PC-3 (cell line): ENCODE data around the gene EXD2. TPM values are rescaled to one million over a fixed set of nuclear protein-coding genes. Genes with fewer than 3 reads are reported as not detected.
"Not testable (repeated sequence)": the region's sequence is repeated elsewhere in the genome, so short reads cannot be mapped to it uniquely, and the experiment has no call there.

Experiments
- ATAC-seq: fragments of 200-7000 bp; cut with Tn5 transposase; 2 replicates; pipeline ENCODE4 v1.9.1; 2020; ENCODE audit warnings: mild to moderate bottlenecking, moderate library complexity
- BruUV-seq: library from RNA; stranded (reverse); fragments of 400-500 nt; replicated peaks from 2 replicates; lab custom pipeline; 2021; lab: Mats Ljungman, UMichigan
- CTCF ChIA-PET: fragments of 300-600 bp; sonication (Branson Sonifier 250); formaldehyde crosslinking; loops from one replicate; lab custom pipeline; 2022; ENCODE audit warnings: antibody characterized with exemption; lab: Charles Lee
- POLR2A ChIA-PET: fragments of 300-600 bp; sonication (Branson Sonifier 250); formaldehyde crosslinking; loops from one replicate; lab custom pipeline; 2022; ENCODE audit warnings: antibody characterized with exemption; ENCODE audit not compliant: unreplicated experiment; lab: Charles Lee
- DNase-seq: peaks from one replicate; pipeline ENCODE4 v3.0.0-alpha.2; 2015
- H2AFZ ChIP-seq: fragments of 300-600 bp; sonication (generic); 2 replicates; pipeline ENCODE4 v1.6.0; 2016; ENCODE audit warnings: antibody characterized with exemption, low read length
- H3F3A ChIP-seq: fragments of 300-600 bp; sonication (generic); one replicate; pipeline ENCODE4 v1.6.0; 2017; ENCODE audit warnings: antibody characterized with exemption, low read length, control low read depth, mild to moderate bottlenecking; ENCODE audit not compliant: unreplicated experiment
- H3K27ac ChIP-seq: fragments of 300-600 bp; sonication (generic); 2 replicates; pipeline ENCODE4 v1.5.1; 2016; ENCODE audit warnings: mild to moderate bottlenecking, low read length
- H3K27me3 ChIP-seq: fragments of 300-600 bp; sonication (generic); 2 replicates; pipeline ENCODE4 v1.6.1; 2016; ENCODE audit warnings: low read length, mixed read lengths
- H3K36me3 ChIP-seq: fragments of 300-600 bp; sonication (generic); 2 replicates; pipeline ENCODE4 v1.6.1; 2016; ENCODE audit warnings: low read depth, mixed run types, low read length, mixed read lengths
- H3K4me1 ChIP-seq: fragments of 300-600 bp; sonication (generic); 2 replicates; pipeline ENCODE4 v1.5.1; 2016; ENCODE audit warnings: low read length; ENCODE audit not compliant: insufficient read depth
- H3K4me2 ChIP-seq: fragments of 300-600 bp; sonication (generic); 2 replicates; pipeline ENCODE4 v1.6.0; 2016; ENCODE audit warnings: low read length
- H3K4me3 ChIP-seq: fragments of 300-600 bp; sonication (generic); 2 replicates; pipeline ENCODE4 v1.5.1; 2016; ENCODE audit warnings: mild to moderate bottlenecking, low read length, mixed read lengths
- H3K79me2 ChIP-seq: fragments of 300-600 bp; sonication (generic); 2 replicates; pipeline ENCODE4 v1.6.1; 2017; ENCODE audit warnings: low read length, mixed read lengths
- H3K9ac ChIP-seq: fragments of 300-600 bp; sonication (generic); 2 replicates; pipeline ENCODE4 v1.6.0; 2016; ENCODE audit warnings: mild to moderate bottlenecking, low read length
- H3K9me2 ChIP-seq: fragments of 300-600 bp; sonication (generic); replicated peaks from 2 replicates; pipeline ENCODE4 v1.6.1; 2016; ENCODE audit warnings: mixed run types, low read length, mixed read lengths
- H3K9me3 ChIP-seq: fragments of 300-600 bp; sonication (generic); 2 replicates; pipeline ENCODE4 v1.6.1; 2016; ENCODE audit warnings: low read length, mixed read lengths
- H4K20me1 ChIP-seq: fragments of 300-600 bp; sonication (generic); 2 replicates; pipeline ENCODE4 v1.6.1; 2016; ENCODE audit warnings: low read length, mixed read lengths
- EZH2 ChIP-seq: fragments of 300-600 bp; sonication (generic); IDR thresholded peaks from one replicate; pipeline ENCODE4 v1.6.1; 2017; ENCODE audit warnings: antibody characterized with exemption, mild to moderate bottlenecking, low read length; ENCODE audit not compliant: unreplicated experiment
- EZH2phosphoT487 ChIP-seq: fragments of 300-600 bp; sonication (generic); IDR thresholded peaks from 2 replicates; pipeline ENCODE4 v1.6.1; 2018; ENCODE audit warnings: mild to moderate bottlenecking, antibody characterized with exemption, low read length, borderline replicate concordance
- intact Hi-C: fragments of 100-400 bp; cut with micrococcal nuclease; formaldehyde crosslinking; loops from 2 replicates; pipeline ENCODE4 v1.9.0; 2023
- total RNA-seq: library from RNA; depleted of rRNA; stranded (reverse); fragments of >200 nt; gene quantifications from 2 replicates; pipeline ENCODE4 v1.2.3, GENCODE V29; 2014
- TF ChIP-seq, protein P1 (sequence below): fragments of 300-600 bp; sonication (generic); conservative IDR thresholded peaks from 2 replicates; pipeline ENCODE4 v1.5.1; 2017; ENCODE audit warnings: antibody characterized with exemption, low read depth, mild to moderate bottlenecking, low read length

Gene EXD2
- total RNA-seq, 1 experiment from 2014 or later, result 19.9 TPM

DNA sequence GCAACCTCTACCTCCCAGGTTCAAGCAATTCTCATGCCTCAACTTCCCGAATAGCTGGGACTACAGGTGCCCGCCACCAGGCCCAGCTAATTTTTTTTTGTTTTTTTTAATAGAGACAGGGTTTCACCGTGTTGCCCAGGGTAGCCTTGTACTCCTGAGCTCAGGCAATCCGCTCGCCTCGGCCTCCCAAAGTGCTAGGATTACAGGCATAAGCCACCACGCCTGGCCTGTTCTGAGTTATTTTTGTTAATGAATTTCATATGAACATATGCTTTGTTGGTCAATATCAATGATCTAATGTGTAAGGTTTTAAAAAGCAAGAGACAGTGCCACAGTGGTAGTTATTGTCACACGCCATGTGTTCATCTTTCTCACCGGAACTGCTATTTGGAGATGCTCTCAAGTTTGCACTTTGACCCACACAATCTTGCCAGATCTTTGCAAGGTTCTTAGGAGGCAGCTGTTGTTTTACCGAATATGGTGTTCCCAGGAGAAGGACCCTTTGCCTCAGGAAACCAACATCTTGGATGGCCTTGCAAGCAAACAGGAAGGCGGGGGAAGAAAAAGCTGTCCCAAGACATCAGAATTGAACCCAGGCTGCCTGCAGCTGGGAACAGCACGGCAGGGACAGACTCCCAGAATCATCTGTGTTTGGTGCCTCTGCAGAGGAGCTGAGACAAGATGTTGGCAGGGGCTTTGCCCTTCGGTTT is 98.7 kb downstream of the EXD2 start:
- DNase-seq, result no peak
- Histone ChIP-seq H3F3A (no peaks in the 10 kb centered on the region), H3K4me2 (no peak overlapping the region), H4K20me1 (no peaks in the 10 kb centered on the region), H3K36me3 (no peaks in the 10 kb centered on the region), H3K27me3 (no peaks in the 10 kb centered on the region), H3K4me3 (no peak overlapping the region), H3K9me3 (no peaks in the 10 kb centered on the region), H2AFZ (no peak overlapping the region), H3K9ac (no peak overlapping the region), H3K4me1 (no peaks in the 10 kb centered on the region), H3K79me2 (no peaks in the 10 kb centered on the region), H3K9me2 (no peaks in the 10 kb centered on the region), H3K27ac (no peak overlapping the region)
- intact Hi-C loops, result loop anchor here (2.0 kb wide), 1 partner anchor 47 kb away; no protein-coding TSS in a partner anchor
- no peak for ATAC-seq
- POLR2A ChIA-PET, result no interaction called here
- BruUV-seq, result no TSS peak
- CTCF ChIA-PET, result no interaction called here
- TF ChIP-seq, protein P1, sequence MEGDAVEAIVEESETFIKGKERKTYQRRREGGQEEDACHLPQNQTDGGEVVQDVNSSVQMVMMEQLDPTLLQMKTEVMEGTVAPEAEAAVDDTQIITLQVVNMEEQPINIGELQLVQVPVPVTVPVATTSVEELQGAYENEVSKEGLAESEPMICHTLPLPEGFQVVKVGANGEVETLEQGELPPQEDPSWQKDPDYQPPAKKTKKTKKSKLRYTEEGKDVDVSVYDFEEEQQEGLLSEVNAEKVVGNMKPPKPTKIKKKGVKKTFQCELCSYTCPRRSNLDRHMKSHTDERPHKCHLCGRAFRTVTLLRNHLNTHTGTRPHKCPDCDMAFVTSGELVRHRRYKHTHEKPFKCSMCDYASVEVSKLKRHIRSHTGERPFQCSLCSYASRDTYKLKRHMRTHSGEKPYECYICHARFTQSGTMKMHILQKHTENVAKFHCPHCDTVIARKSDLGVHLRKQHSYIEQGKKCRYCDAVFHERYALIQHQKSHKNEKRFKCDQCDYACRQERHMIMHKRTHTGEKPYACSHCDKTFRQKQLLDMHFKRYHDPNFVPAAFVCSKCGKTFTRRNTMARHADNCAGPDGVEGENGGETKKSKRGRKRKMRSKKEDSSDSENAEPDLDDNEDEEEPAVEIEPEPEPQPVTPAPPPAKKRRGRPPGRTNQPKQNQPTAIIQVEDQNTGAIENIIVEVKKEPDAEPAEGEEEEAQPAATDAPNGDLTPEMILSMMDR, result no peak
- no peak for TF ChIP-seq EZH2
- no peak for TF ChIP-seq EZH2phosphoT487

DNA sequence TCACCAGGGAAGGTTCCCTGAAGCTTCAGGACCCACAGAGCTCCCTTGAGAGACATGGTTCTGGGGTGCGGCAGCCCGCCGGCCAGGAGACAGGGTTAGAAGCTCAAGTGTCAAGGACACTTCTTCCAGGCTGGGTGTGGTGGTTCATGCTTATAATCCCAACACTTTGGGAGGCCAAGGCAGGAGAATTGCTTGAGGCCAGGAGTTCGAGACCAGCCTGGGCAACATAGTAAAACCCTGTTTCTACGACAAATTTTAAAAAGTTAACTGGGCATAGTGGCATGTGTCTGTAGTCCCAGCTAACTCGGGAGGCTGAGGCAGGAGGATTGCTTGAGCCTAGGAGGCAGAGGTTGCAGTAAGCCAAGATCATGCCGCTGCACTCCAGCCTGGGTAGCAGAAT is 99.6 kb downstream of the EXD2 start:
- ATAC-seq, H3K9me2 ChIP-seq, H2AFZ ChIP-seq, H3F3A ChIP-seq, CTCF ChIA-PET, H3K4me1 ChIP-seq, H3K36me3 ChIP-seq, H3K9ac ChIP-seq, H3K4me2 ChIP-seq, intact Hi-C loops, H3K4me3 ChIP-seq, H3K79me2 ChIP-seq, H4K20me1 ChIP-seq, H3K9me3 ChIP-seq, H3K27ac ChIP-seq, H3K27me3 ChIP-seq, BruUV-seq, POLR2A ChIA-PET, DNase-seq: not testable (repeated sequence)

DNA sequence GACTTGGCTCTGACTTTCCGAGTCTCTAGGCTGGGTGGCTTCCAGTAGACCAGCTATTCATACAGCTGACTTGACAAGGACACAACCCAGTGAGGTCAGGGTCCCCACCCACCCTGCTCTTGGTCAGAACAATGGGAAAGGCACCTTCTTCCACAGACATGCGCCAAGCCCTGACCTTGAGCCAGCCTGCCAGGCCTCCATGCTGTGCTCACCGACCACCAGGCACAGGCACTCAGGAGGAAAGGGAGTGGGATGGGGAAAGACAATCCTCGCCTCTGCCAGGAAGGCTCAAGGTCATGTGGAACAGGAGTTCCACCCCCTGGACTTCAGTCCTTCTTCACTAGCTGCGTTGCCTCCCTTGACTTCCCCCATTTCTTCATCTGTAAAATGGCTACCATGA is 100.1 kb downstream of the EXD2 start:
- CTCF ChIA-PET, result no interaction called here
- H3K36me3 ChIP-seq, result no peaks in the 10 kb centered on the region
- no peaks in the 10 kb centered on the region for H4K20me1 ChIP-seq
- H3F3A ChIP-seq, result no peaks in the 10 kb centered on the region
- ATAC-seq (no peak), DNase-seq (no peak)
- no peak overlapping the region for H3K9ac ChIP-seq
- intact Hi-C loops, result no loop called here
- no peaks in the 10 kb centered on the region for H3K79me2 ChIP-seq
- no TSS peak for BruUV-seq
- no peaks in the 10 kb centered on the region for H3K9me2 ChIP-seq
- H3K4me1 ChIP-seq, result no peaks in the 10 kb centered on the region
- no peaks in the 10 kb centered on the region for H3K27me3 ChIP-seq
- H3K4me3 ChIP-seq, result no peak overlapping the region
- TF ChIP-seq EZH2phosphoT487 (no peak), EZH2 (no peak)
- TF ChIP-seq, protein P1, result no peak
- H3K27ac ChIP-seq, result no peak overlapping the region
- no peak overlapping the region for H2AFZ ChIP-seq
- no peaks in the 10 kb centered on the region for H3K9me3 ChIP-seq
- POLR2A ChIA-PET, result no interaction called here
- H3K4me2 ChIP-seq, result no peak overlapping the region
